GM19043 (cell line): ENCODE results near the gene PLK3.
"Not testable (repeated sequence)": the region's sequence is repeated elsewhere in the genome, so short reads cannot be mapped to it uniquely, and the experiment has no call there.

Source experiments
- ATAC-seq: cut with Tn5 transposase; IDR thresholded peaks from one replicate; pipeline ENCODE4 v1.9.1; 2021; ENCODE audit warnings: low read depth; ENCODE audit not compliant: unreplicated experiment

PLK3 gene

GRCh38 chr1:44786841-44787426 lies 13.2 kb upstream of the PLK3 start:
- no peak for ATAC-seq

- ATAC-seq = no peak
Observed at GRCh38 chr1:44787506-44787905, 12.7 kb upstream of the PLK3 start.

- no peak for ATAC-seq
Observed at GRCh38 chr1:44788120-44788860, 11.9 kb upstream of the PLK3 start, which contains the start of gene BEST4. BEST4 (minus strand) TSS chr1:44788170; CDS start chr1:44787705, 465 bp downstream.

GRCh38 chr1:44790968-44791801 lies 9.0 kb upstream of the PLK3 start:
- ATAC-seq = no peak

- ATAC-seq = no peak
Observed at GRCh38 chr1:44792736-44793502, 7.3 kb upstream of the PLK3 start.

GRCh38 chr1:44797886-44798285 lies 2.3 kb upstream of the PLK3 start:
- not testable (repeated sequence) for ATAC-seq

- no peak for ATAC-seq
Observed at GRCh38 chr1:44798481-44799365, 1.5 kb upstream of the PLK3 start.

- ATAC-seq = no peak
Observed at GRCh38 chr1:44801491-44802305, 1.5 kb downstream of the PLK3 start.

- ATAC-seq = no peak
Observed at GRCh38 chr1:44802306-44803061, 2.3 kb downstream of the PLK3 start.

GRCh38 chr1:44803062-44803311 lies 2.8 kb downstream of the PLK3 start:
- no peak for ATAC-seq

- no peak for ATAC-seq
Observed at GRCh38 chr1:44803312-44804095, 3.3 kb downstream of the PLK3 start.

- ATAC-seq = no peak
Observed at GRCh38 chr1:44805311-44806024, 5.3 kb downstream of the PLK3 start.

- no peak for ATAC-seq
Observed at GRCh38 chr1:44806025-44806703, 6.0 kb downstream of the PLK3 start.

GRCh38 chr1:44806704-44807363 lies 6.7 kb downstream of the PLK3 start, which contains the start of gene DYNLT4:
DYNLT4 (minus strand) TSS chr1:44807351; CDS start chr1:44806668, 683 bp downstream.
- no peak for ATAC-seq

- ATAC-seq = peak; percentile 36
Observed at GRCh38 chr1:44807364-44808062, 7.3 kb downstream of the PLK3 start.
